Stimulated activated CD8-positive, alpha-beta memory T cell treated with anti-CD3 and anti-CD28 coated beads, Interleukin-15, amount 100 ng/mL, for 48 hours (primary cell): Measurements from ENCODE around the gene RAB6B.

ENCODE experiments used
- DNase-seq, 2 donors: peaks; one replicate each; pipeline ENCODE4 v3.0.0-alpha.2; 2020; ENCODE audit warnings: low read depth in 2 of 2

Gene RAB6B

DNA sequence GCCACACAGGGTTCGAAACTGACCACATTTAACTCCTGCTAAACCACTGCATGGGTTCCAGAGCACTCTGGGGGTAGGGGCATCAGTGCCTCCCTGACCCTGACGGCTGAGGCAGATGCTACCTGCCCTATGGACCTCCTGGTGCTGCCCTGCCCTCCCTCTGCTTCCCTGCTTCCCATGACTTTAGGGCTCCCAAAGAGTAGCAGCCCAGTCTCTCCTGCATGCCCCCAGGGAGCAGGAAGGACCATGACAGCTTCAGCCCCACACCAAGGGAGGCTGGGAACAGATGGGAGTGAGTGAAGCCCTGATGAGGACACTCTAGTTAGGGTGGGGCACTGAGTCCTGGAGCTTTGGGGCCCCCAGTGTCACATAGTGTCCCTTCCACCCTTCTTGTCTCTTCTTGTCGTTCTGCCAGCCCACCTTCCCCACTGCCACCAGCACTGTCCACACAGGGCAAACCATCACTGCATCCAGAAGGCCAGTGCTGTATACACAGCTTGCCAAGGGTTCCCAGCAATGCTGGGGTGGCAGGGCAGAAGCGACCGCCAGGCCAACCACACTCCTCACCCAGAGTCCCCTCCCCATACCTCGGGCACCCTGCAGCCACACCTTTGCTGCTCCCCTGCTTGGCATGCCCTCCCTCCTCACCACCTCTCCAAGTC is 59.1 kb downstream of the RAB6B start:
- DNase-seq, result no peak

DNA sequence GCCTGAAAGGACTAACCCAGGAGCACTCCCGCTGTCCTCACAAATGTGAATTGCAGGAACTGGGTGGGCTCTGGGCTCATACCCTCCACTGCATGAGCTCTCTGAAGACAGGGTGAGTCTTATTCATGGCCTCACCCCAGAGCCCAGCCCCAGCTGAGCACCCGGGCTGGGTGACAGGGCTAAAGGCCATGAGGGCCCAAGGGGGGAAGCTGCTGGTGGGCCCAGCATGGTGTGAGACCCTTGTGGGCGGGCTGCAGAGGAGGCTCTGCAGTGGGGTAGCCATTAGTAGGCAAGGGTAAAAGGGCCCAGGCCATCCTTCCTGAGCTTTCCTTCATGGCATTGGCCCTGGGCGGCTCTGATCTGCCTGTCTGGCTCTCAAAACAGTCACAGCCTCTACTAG is 59.7 kb downstream of the RAB6B start:
- no peak for DNase-seq

DNA sequence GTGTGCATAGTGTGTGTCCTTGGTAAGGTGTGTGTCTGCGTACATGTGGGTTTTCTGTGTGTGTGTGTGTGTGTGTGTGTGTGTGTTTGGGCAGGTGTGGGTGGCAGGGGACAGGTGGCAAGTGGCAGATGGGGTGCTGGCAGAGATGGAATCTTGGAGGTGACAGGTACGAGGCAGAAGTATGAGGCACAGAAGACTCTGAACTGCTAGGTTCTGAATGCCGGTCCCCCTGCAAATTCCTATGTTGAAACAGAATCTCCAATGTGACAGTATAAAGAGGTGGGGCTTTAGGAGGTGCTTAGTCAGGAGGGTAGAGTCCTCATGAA is 60.3 kb downstream of the RAB6B start:
- DNase-seq, result no peak

DNA sequence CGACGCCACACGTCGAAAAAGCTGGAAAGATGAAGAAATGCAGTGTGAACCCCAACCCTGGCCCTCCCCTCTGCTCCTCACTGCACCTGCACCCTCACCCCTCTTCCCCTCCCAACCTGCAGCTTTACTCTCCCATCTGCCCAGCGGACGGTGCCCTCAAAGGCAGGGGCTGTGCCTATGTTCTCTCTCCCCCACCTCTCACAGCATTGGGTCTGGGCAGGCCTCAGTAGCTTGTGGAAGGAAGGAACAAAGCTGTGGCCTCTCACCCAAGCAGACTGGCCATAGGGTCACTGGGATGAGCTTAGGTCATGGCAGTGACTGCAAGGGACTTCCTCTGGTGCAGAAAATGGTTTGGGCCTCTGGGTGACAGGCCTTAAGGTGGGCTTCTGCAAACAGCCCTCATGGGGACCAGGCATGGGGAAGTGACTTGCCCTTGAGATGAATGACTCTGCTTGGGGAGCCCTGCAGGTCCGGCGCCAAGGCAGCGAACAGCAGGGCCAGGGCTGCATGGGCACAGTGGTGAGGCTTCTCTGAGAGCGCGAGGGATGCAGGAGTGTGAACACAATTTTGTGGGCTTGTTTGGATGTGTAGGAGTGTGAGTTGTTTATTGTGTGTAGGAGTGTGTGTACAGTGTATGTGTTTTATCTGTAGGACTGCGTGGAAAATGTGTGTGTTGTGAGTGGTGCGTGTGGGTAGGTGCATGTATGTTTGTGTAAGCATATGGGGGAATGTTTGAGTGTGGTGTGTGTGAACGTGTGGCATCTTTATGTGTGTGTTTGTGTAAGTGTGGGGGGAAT is 60.9 kb downstream of the RAB6B start:
- no peak for DNase-seq

DNA sequence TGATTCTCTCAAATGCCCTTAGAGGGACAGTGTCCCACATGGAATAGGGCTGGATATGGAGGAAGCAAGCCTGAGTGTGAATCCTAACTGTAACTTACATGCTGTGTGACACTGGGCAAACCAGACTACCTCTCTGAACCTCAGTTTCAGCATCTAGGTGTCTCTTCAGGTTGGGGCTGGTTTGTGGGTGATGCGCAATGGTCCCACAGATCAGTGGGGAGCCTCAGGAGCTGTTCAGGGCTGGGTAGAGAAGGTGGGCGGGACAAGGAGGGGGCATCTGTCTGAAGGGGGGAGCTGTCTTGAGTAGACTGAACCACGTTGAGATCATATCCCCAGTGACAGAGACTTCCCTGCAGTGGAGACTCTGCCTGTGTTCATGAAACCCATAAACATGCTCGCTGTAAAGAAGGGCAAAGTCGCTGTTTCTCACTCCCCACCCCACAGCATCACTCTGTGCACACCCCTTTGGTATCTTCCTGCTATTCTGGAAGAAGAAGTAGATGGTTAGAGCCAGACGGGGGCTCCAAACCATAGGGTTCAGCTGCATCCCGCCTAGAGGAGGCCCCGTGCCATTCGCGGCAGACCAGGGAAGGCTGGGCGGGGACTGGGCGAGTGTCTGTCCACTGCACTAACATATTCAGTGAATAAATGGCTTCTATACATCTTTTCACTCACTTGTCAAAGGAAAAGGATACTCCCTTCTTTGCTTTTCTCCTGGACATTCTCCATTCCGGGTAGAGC is 61.6 kb downstream of the RAB6B start:
- DNase-seq, result no peak

DNA sequence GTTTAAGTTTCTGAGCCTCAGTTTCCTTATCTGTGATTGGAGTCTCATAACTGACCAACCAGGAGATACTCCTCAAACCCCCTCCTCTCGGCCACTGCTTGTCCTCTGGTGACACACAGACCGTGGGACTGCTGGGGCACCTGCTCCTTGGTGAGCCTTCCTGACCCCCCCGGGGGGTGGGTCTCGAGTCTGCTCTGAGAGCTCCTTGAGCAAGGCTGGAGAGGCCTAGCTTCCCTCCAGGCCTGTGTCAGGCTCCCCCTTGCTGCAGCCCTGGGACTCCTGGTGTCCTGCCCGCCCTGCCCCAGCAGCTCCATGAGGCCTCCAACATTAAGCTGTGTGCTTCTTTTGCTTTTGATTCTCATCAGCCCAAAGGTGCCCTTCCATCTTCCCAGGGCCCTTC is 62.4 kb downstream of the RAB6B start:
- DNase-seq, result no peak

DNA sequence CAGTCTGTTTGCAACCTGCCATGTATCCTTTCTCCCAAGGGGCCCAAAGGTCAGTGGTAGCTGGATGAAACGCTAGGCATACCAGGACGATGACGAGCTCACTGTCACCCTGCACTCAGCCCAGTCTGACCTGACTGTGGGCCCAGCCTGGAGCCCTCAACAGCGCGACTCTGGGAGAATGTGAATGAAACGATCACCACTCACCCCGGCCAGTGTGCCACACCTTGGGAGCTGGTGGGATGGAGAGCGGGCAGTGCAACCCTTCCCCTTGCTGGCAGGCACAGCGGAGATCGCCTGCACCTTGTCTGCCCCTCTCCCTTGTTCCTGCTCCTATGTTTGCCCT is 62.9 kb downstream of the RAB6B start:
- DNase-seq, result no peak

DNA sequence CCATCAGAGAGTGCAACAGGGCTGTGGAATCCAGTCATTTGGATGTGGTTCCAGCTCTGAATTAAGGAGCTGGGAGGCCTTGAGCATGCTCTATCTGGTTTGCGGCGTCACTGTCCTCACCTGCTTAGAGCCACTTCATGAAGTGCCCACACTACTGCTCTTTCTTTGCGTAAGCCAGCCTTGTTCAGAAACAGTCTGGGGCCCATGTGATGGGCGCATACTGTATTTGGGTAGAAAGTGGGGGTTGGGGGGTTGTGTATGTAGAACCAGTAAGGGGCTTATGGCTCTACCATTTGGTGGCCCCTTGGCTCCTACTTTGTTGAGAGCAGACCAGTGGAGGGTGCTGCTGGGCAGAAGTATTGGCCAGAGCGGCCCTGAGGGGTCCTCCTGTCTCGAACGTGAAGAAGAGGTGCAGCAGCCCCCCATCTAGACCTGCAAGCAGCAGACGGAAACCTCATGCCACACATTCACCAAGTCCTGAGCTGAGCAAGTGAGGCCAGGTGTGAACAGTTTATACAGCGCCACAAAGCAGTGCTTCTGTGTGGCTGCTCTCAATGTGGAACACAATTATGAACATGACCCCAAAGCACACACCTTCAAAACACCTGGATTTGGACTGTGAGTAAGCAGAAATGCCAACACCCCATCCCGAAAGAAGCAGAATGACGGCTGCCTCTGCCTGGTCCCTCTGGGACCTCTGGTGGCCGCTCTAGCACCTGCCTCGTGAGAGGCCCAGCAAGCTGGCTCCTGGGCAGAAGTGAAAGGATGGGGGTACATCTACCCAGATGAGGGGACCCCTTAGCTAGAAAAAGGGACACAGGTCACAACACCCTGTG is 63.5 kb downstream of the RAB6B start:
- no peak for DNase-seq

DNA sequence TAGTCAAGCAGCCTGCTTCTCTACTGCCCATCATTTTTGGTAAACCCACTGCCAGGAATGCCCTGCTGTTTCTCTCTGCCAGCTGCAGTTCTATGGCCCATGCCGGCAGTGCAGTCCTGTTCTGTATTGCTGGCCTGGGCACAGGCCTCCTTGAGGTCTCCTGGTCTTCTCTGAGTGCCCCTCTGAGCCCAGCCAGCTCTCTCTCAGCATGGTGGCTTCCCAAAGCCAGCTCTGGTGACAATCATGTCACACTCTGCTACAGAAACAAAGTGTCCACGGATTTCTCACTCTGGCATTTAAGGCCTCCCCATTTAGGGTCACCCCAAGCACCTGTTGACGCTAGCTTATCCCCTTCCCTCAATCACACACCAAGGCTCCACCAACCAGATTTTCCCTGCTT is 65.6 kb downstream of the RAB6B start:
- no peak for DNase-seq

DNA sequence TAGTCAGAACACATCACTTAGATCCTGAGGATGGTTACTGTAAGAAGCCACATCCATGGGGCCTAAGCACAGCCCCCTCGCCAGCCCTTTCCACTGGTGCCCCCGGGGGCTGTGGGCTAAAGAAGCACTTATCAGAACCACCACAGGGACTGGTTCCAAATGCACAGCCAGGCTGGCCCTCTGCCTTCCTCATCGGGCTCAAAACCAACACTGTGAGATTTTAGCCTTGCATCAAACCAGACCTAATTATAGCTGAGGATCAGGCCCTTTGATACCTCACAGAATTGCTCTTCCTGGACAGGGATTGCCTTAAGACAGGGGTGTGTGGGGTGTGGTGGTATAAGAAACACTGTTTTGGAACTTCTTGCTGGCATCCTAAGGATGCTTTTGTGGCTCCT is 66.4 kb downstream of the RAB6B start:
- DNase-seq, result no peak

DNA sequence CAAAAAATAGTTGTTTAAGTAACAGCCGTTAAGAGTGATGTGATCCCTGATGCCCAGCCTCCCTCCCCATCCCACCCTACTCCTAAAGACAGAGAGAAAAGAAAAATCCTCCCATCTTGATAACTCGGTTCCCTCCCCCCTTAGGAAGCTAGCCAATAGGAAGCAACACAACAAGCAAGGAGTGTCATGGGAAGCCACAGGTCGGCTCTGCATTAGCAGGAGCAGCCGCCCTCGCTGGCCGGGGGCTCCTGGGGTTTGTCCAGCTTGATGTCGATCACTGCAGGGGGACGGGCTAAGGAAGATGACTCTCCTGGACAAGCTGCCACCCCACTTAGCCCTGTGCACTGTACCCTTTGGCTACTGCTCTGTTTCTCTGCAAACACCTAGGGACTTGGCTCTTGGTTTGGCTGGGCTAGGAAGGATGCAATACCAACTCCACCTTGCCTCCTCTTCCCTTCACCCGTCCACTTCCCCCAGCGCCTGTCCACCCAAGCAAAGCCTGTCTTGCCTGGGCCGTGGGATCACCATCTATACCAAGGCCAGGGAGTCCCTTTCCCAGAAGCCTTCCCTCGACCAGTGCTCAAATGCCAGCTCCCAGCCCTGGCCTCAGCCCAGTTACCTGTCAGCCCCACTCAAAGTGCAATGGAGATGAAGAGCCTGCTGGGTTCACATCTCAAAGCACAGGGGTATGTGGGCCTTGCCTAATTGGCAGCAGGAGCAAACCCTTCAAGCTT is 66.9 kb downstream of the RAB6B start:
- no peak for DNase-seq

DNA sequence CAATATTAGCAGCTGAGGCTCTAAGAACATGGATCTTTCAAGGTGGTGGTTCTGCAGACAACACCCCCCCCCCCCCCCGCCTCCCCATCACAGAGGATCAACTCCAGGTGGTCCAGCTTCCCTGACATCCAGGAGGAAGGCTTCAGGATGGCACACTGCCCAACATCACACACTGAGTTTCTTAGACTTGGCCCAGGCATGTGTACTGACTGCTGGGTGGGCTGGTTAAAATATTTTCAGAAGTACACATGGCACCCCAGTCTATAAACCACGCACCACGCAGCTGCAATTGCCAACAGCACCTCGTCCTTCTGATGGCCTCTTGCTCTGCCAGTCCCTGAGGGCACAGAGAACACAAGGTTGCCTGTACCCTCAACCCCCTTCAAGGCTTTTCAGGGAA is 68.0 kb downstream of the RAB6B start:
- no peak for DNase-seq

DNA sequence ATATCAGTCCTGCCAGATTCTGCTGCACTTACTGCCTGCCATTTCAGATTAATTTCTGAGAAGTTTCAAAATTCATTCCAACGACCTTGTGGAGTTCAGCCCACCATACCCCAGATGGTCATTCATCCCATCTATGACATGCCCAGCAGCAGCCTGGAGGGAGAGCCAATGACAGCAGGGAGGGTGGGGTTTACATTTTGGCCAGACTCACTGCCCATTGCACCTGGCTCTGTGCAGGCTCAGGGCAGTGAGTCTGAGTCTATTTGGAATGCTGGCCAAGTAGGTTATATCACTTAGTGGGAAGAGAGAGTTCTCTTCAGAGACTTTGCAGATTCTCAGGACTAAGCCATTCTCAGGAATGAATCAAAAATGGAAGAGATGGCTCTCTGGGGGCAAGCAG is 68.5 kb downstream of the RAB6B start:
- no peak for DNase-seq

DNA sequence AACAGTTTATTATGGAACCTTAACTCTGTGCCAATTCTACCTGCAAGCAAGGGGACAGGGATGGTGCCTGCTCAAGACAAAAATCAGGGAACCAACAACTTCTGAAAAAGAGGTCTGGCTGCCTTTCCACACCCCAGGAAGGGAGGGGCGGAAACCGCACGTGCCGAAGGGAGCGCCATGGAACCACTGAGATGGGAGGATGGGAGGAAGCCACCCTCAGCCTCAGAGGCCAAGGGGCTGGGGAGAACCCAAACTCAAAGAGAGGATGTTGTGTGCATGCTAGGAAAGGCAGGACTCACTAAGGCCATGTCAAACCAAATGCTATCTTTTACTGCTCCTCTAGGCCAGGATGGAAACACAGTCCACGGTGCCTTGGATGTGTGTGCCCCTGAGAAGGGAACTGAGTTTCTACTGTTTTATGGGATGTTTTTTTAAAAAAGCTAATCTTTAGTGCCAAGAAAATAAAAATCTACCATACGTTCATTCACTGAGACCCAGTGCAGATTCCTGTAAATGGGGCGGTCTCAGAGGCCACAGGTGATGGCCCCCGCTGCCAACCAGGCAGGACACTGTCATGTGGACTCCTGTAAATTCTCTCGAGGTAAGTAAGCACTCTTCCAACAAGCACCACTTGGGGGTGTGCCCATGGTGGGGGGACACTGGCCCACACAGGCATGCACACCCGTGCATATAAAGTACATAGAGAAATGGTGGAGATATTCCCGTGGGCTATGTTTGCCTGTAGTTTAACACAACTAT is 69.5 kb downstream of the RAB6B start:
- no peak for DNase-seq

DNA sequence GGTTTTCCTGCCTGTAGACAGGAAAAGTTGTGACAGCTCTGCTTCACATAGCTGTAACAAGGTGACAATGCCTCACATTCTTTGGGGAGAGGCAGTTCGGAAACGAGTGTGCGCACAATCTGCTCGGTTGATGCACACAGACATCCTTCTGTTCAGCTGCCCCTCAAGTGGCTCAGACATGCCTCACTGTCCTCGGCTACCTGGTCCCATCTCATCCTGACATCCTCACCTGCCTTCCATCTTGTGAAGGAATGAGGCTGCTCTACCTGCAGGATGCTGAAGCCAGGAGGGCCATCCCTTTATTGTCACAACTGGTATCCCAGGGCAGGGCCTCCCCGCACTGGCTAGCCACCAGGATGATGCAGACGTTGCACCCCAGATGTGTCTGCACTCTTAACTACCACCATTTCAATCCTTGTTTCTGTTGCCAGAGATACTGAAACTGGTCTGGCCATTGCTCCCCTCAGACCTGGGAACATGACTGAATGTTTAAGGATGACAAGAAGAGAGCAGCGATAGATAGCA is 70.7 kb downstream of the RAB6B start:
- DNase-seq, result no peak

DNA sequence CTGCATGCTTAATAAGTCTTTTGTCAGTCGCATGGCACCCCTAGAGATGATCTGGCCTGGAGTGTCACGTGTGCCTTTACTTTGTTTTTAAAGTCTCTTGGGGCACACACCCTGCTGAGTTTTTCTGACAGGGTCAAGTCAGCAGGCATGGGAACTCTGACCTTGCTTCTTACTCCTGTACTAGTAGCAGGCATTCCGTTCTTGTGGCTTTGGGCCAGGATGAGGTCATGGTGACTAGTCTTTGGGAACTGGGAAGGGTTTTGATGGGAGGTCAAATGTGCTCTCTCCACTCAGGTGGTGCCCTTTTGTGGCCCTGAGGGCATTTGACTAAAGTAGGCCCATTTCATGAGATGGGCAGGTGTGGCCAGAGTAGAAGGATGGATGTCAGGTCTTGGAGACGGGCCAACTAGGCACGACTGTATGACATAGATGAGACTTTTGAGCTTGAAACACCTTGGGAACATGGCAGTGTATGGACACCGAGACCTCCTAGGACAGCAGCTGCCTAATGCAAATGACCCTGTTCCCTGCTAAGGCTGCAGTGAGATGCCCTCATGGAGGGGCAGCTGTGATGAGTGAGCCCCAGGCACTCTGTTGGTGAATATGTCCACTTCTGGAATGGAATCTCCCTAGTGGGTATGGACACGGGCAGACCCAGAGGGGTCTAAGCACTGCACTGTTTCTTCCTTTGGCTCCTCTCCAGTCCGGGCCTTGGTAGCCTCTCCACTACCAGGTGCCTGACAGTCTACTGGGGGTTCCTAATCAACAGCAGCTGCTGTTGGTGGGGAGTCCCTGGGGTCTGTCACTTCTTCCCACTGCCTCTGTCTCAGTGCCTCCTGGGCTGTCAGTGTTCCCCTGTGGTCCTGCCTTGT is 73.7 kb downstream of the RAB6B start:
- DNase-seq, result no peak

DNA sequence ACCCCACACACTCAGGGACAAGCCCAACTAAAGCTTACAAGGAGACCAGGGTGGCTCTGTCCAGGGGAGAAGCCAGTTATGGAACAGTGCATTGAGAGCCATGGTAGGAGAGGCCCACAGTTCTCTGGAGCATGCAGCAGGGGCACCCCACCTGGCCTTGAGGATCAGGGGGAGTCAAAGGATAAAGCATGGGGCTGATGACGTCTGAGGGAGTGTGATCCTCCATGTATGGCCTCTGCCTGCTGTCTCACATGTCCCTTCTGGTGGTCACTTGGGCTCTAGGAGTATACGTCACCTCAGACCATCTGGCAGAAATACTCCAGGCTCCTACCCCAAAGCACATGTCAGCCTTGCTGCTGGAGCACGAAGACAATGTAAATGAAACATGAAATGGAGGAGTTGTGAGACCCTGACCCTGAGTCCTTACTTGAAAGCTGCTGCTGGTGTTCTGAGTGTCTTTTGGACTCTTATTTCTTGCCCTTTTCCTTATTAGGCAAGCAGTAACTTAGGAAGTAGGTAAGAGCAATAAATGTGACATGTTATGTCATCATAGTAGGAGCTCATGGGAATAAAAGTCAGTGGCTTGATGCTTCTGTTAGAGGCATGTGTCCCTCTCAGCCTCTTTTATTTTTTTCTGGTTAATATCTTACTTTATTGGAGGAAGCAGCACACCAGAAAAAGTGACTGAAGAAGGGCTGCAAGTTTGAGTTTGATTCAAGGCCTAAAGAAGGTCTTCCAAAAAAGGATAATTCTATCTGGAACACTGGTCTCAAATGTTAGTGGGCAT is 74.6 kb downstream of the RAB6B start:
- no peak for DNase-seq

DNA sequence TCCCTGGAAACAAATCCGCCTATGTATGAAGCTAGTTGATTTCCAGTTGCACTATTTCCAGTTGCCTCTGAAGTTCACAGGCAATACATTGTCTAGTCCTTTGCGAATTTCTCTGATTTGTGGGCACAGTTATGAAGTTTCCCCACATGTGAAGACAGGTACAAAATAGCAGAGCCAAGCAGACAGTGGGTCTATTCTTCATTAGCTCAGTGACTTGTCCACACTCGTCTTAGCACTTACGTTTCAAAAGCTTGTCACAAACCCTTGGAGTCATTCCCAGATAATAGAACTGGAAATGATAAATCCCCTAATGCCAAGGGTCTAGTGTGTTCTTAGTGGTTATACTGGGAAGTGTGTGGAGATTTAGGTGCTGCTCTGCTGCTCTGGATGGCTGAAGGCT is 75.6 kb downstream of the RAB6B start:
- DNase-seq, result no peak

DNA sequence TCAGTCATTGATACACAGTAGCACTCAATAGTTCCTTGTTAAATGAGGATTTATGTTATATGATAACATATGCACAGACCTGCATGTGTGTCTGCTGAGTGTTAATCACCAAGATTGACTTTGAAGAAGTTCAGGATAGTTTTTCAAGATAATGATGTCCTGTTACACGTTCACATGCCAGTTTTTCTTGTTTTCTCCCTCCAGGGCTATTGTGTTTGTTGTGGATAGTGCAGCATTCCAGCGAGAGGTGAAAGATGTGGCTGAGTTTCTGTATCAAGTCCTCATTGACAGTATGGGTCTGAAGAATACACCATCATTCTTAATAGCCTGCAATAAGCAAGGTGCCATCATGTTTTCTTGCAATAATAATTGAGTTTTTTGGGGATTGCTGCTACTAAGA is 80.3 kb downstream of the RAB6B start:
- DNase-seq, result no peak
